RPMI7951 (cell line): ENCODE data around the gene CD247. TPM values are rescaled to one million over a fixed set of nuclear protein-coding genes. Genes with fewer than 3 reads are reported as not detected.

Source experiments
- DNase-seq: peaks from one replicate; pipeline ENCODE4 v3.0.0-alpha.2; 2012; ENCODE audit warnings: low read depth
- total RNA-seq: library from RNA; depleted of rRNA; stranded (reverse); fragments of >200 nt; shearing (Covaris generic); gene quantifications from 2 replicates; pipeline ENCODE4 v1.2.3, GENCODE V29; 2014

The CD247 gene
- total RNA-seq, 1 experiment from 2014 or later, result not detected

GRCh38 chr1:167542109-167543032 lies 24.0 kb upstream of the CD247 start:
- no peak for DNase-seq

- no peak for DNase-seq
Observed at GRCh38 chr1:167541610-167542009, 23.3 kb upstream of the CD247 start.

- no peak for DNase-seq
Observed at GRCh38 chr1:167541003-167541402, 22.7 kb upstream of the CD247 start.

GRCh38 chr1:167538657-167539056 lies 20.3 kb upstream of the CD247 start:
- DNase-seq, result peak; percentile 43

GRCh38 chr1:167533851-167534300 lies 15.5 kb upstream of the CD247 start:
- peak; percentile 43 for DNase-seq

GRCh38 chr1:167532964-167533824 lies 14.9 kb upstream of the CD247 start:
- DNase-seq, result no peak

- DNase-seq, result no peak
Observed at GRCh38 chr1:167532375-167532774, 14.0 kb upstream of the CD247 start.

GRCh38 chr1:167529829-167530474 lies 11.6 kb upstream of the CD247 start:
- peak; percentile 85 for DNase-seq

- DNase-seq, result no peak
Observed at GRCh38 chr1:167528057-167528728, 9.9 kb upstream of the CD247 start.

- no peak for DNase-seq
Observed at GRCh38 chr1:167526667-167527383, 8.5 kb upstream of the CD247 start.

- peak; percentile 49 for DNase-seq
Observed at GRCh38 chr1:167524651-167525050, 6.3 kb upstream of the CD247 start.

GRCh38 chr1:167522246-167522645 lies 3.9 kb upstream of the CD247 start:
- peak; percentile 47 for DNase-seq

GRCh38 chr1:167520711-167521206 lies 2.4 kb upstream of the CD247 start:
- no peak for DNase-seq

GRCh38 chr1:167517535-167518330 lies 596 bp downstream of the CD247 start:
- DNase-seq, result peak; percentile 89

- DNase-seq, result no peak
Observed at GRCh38 chr1:167516404-167517388, 1.6 kb downstream of the CD247 start.

GRCh38 chr1:167515893-167516321 lies 2.4 kb downstream of the CD247 start:
- no peak for DNase-seq

- no peak for DNase-seq
Observed at GRCh38 chr1:167515461-167515860, 2.9 kb downstream of the CD247 start.

GRCh38 chr1:167514288-167514687 lies 4.0 kb downstream of the CD247 start:
- no peak for DNase-seq
